OCI-LY1 (cell line): ENCODE measurements around the gene AKT1.

Source experiments
- CTCF ChIP-seq: fragments of 200-600 bp; sonication (generic), shearing (Covaris generic); IDR thresholded peaks from 2 replicates; pipeline ENCODE4 v1.5.1; 2017; ENCODE audit warnings: mild to moderate bottlenecking, antibody characterized with exemption, low read length, moderate library complexity, mixed read lengths
- EZH2 ChIP-seq: fragments of 200-600 bp; sonication (generic), shearing (Covaris generic); IDR thresholded peaks from 2 replicates; pipeline ENCODE4 v1.8.0; 2017; ENCODE audit warnings: borderline replicate concordance, mixed run types, mild to moderate bottlenecking, antibody characterized with exemption, low read length, moderate library complexity, mixed read lengths

GRCh38 chr14:104731320-104732294, 63.9 kb downstream of the AKT1 start:
- peak; percentile 40; the same call in 1 of the 2 replicates for TF ChIP-seq CTCF
- no peak for TF ChIP-seq EZH2
